Measurements from ENCODE around the gene MPO. TPM values are rescaled to one million over a fixed set of nuclear protein-coding genes. Genes with fewer than 3 reads are reported as not detected.
A peak's percentile ranks its signal among the peaks of the same experiment; 100 is the strongest.

The MPO gene
- total RNA-seq, 1 donor from 2014 or later: 0.08 TPM

DNA sequence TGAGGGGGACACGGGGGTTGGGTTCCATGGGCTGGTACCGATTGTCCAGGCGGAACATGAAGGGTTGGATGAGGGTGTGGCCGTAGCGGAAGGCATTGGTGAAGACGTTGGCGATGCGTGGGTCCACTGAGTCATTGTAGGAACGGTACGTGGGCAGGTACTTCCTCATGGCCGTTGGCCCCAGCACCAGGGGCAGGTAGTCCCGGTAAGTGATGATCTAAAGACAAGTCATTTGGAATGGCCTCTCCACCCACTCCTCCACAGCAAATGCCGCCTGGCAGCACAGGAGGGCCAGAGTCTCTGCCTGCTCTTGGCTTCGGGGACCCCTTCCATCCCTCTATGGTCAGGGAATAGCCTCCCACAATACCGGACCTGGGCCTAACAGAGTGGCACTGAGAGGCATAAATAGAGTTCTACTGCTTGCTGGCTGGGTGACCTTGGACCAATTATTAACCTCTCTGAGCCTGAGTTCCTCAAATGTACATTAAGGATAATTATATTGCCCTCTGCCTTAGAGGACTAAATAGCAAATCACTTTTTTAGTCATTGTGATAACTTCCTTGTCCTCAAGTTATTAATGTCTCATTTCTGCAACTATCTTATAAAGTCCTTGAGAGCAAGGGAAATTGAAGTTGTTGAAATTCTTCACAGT is 7.2 kb downstream of the MPO start:
- Histone ChIP-seq H3K27me3 (ENCODE audit: control insufficient read depth, insufficient read depth, low read length) (peaks cover 14% of the 10 kb centered on the region), H3K36me3 (ENCODE audit: control insufficient read depth, insufficient read depth, low read length) (no peaks in the 10 kb centered on the region), H3K4me3 (ENCODE audit: low read depth, low read length) (no peak overlapping the region)
- DNase-seq (ENCODE audit: low read depth): no peak
- TF ChIP-seq, protein P1, sequence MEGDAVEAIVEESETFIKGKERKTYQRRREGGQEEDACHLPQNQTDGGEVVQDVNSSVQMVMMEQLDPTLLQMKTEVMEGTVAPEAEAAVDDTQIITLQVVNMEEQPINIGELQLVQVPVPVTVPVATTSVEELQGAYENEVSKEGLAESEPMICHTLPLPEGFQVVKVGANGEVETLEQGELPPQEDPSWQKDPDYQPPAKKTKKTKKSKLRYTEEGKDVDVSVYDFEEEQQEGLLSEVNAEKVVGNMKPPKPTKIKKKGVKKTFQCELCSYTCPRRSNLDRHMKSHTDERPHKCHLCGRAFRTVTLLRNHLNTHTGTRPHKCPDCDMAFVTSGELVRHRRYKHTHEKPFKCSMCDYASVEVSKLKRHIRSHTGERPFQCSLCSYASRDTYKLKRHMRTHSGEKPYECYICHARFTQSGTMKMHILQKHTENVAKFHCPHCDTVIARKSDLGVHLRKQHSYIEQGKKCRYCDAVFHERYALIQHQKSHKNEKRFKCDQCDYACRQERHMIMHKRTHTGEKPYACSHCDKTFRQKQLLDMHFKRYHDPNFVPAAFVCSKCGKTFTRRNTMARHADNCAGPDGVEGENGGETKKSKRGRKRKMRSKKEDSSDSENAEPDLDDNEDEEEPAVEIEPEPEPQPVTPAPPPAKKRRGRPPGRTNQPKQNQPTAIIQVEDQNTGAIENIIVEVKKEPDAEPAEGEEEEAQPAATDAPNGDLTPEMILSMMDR (IDR thresholded peaks at IDR 0.05; ENCODE audit: insufficient read depth, low read length, poor library complexity, severe bottlenecking): no peak

- no peak overlapping the region for H3K4me3 ChIP-seq (ENCODE audit: low read depth, low read length)
- peaks cover 5% of the 10 kb centered on the region for H3K27me3 ChIP-seq (ENCODE audit: control insufficient read depth, insufficient read depth, low read length)
- H3K36me3 ChIP-seq (ENCODE audit: control insufficient read depth, insufficient read depth, low read length): no peaks in the 10 kb centered on the region
- DNase-seq (ENCODE audit: low read depth): no peak
- TF ChIP-seq, protein P1 (IDR thresholded peaks at IDR 0.05; ENCODE audit: insufficient read depth, low read length, poor library complexity, severe bottlenecking): no peak
Measured at GRCh38 chr17:58272367-58273280, 8.1 kb downstream of the MPO start.

DNA sequence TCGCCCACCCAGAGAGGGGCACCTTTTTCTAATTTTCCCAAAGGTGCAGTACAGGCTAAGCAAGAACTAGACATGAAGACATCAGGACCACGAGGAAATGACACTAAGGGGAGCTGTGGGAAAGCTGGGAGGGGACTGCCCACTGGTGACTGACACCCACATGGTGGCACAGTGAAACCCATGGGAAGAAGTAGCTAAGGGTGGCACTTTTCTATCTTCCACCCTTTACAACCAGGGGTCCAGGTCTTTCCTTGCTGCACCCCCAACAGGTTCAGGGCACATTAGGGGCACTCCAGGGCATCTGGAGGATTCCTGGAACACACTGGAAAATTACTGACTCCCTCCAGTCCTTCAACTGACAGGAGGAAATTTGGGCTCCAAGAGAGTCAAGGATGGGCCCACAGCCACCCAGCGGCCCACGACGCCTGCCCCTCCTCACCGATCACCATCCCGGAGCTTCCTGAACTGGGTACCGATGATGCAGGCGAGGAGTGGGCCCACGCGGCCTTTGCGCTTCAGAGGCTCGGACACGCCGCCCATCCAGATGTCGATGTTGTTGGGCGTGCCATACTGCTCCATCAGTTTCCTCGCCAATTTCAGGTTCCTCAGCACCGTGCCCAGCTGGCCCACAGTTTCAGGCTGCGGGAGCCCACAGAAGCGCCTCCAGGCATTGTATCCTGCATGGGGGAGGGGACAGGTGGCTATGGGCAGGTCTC is 9.4 kb downstream of the MPO start:
- H3K27me3 ChIP-seq (ENCODE audit: control insufficient read depth, insufficient read depth, low read length): peaks cover 2% of the 10 kb centered on the region
- H3K4me3 ChIP-seq (ENCODE audit: low read depth, low read length): no peak overlapping the region
- no peaks in the 10 kb centered on the region for H3K36me3 ChIP-seq (ENCODE audit: control insufficient read depth, insufficient read depth, low read length)
- DNase-seq (ENCODE audit: low read depth): no peak
- TF ChIP-seq, protein P1 (IDR thresholded peaks at IDR 0.05; ENCODE audit: insufficient read depth, low read length, poor library complexity, severe bottlenecking): no peak

GRCh38 chr17:58270476-58271215 is 10.1 kb downstream of the MPO start:
- no peaks in the 10 kb centered on the region for H3K36me3 ChIP-seq (ENCODE audit: control insufficient read depth, insufficient read depth, low read length)
- TF ChIP-seq, protein P1 (IDR thresholded peaks at IDR 0.05; ENCODE audit: insufficient read depth, low read length, poor library complexity, severe bottlenecking): peak; percentile 10
- DNase-seq (ENCODE audit: low read depth): no peak
- peaks cover 5% of the 10 kb centered on the region for H3K27me3 ChIP-seq (ENCODE audit: control insufficient read depth, insufficient read depth, low read length)
- no peak overlapping the region for H3K4me3 ChIP-seq (ENCODE audit: low read depth, low read length)

- DNase-seq (ENCODE audit: low read depth): no peak
- Histone ChIP-seq H3K36me3 (ENCODE audit: control insufficient read depth, insufficient read depth, low read length) (no peaks in the 10 kb centered on the region), H3K4me3 (ENCODE audit: low read depth, low read length) (no peak overlapping the region), H3K27me3 (ENCODE audit: control insufficient read depth, insufficient read depth, low read length) (peaks cover 5% of the 10 kb centered on the region)
- TF ChIP-seq, protein P1 (IDR thresholded peaks at IDR 0.05; ENCODE audit: insufficient read depth, low read length, poor library complexity, severe bottlenecking): no peak
Measured at GRCh38 chr17:58269557-58270291, 11.0 kb downstream of the MPO start.
